ENCODE results near the gene RHOF. TPM values are rescaled to one million over a fixed set of nuclear protein-coding genes. Genes with fewer than 3 reads are reported as not detected.

The RHOF gene
- polyA plus RNA-seq, 1 of the 3 experiments (the other 2 are of a cell fraction) = 5.0 TPM

DNA sequence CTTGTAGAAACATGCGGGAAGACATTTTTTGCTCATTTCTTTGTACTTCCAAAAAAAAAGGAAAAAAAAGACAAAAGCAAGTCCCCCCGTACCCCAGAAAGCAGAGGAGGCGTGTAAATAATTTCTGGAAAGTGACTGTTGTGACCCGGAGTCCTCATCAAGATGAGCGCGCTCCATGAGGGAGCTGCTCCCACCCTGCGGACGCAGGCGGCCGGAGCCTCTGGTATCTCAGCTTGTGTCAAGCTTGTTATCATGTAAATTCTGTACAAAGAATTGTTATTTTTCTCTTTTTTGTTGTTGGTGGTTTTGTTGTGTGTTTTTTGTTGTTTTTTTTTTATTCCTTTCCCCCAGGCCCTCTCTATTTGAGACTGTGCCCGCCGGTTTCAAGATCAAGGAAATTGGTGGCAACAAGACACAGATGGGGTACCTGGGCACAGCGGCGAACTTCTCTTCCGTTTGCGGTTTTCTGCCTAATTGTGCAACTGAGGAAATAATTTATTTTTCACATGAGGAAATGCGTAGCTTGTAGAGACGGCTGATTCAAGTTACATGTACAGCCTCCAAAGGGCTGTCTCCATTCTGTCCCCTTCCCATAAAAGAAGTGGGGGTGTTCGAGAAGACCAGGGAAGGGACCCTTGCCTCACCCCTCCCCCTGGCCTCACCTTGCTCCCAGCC lies 38.2 kb upstream of the RHOF start:
- Histone ChIP-seq H3K4me2 (no peak overlapping the region), H3K9ac (no peak overlapping the region), H3K9me2 (no peaks in the 10 kb centered on the region), H3K27ac (ENCODE audit: low read depth in 2 of 2, low read length in 1 of 2) (no peak overlapping the region), H3F3A (replicated peaks; ENCODE audit: insufficient read depth) (peaks cover 22% of the 10 kb centered on the region), H3K36me3 (replicated peaks in 1 of 2; ENCODE audit: control insufficient read depth in 1 of 2, insufficient read depth in 2 of 2, low read length in 1 of 2) (peaks cover 13 to 39% of the 10 kb centered on the region in 2 experiments), H3K4me3 (ENCODE audit: low read depth in 2 of 2, low read length in 1 of 2) (no peak overlapping the region), H3K79me2 (ENCODE audit: insufficient read depth) (no peaks in the 10 kb centered on the region), H3K4me1 (ENCODE audit: control insufficient read depth in 1 of 2, insufficient read depth in 2 of 2, low read depth in 1 of 2, low read length in 1 of 2) (peaks cover 0 to 4% of the 10 kb centered on the region in 2 experiments; a peak in 1 of 4 replicates), H3K27me3 (ENCODE audit: insufficient read depth) (no peaks in the 10 kb centered on the region), H2AFZ (ENCODE audit: low read depth) (no peak overlapping the region), H3K9me3 (no peaks in the 10 kb centered on the region), H4K20me1 (ENCODE audit: insufficient read depth) (no peaks in the 10 kb centered on the region)
- no peak for DNase-seq
- ChIA-PET CTCF (interaction anchor here (2.1 kb wide), 1 partner anchor 37 kb away, joined by 9 read pairs; the partner anchor contains the start of gene RHOF), POLR2A (no interaction called here)
- TF ChIP-seq FOXM1 (IDR thresholded peaks at IDR 0.05; ENCODE audit: low read depth) (no peak), RXRA (IDR thresholded peaks at IDR 0.05; ENCODE audit: borderline replicate concordance, low read depth) (no peak), YY1 (IDR thresholded peaks at IDR 0.05; ENCODE audit: low read depth) (no peak), RCOR1 (IDR thresholded peaks at IDR 0.05; ENCODE audit: low read length) (no peak), RFX5 (IDR thresholded peaks at IDR 0.05; ENCODE audit: low read length) (no peak), NRF1 (IDR thresholded peaks at IDR 0.05; ENCODE audit: low read depth, low read length) (no peak), MEF2A (IDR thresholded peaks at IDR 0.05; ENCODE audit: borderline replicate concordance, low read depth) (no peak), MXI1 (IDR thresholded peaks at IDR 0.05; ENCODE audit: low read depth, low read length) (no peak), SMC3 (IDR thresholded peaks at IDR 0.05; ENCODE audit: low read depth, low read length) (no peak), TCF12 (IDR thresholded peaks at IDR 0.05) (no peak)
- TF ChIP-seq, protein P1, sequence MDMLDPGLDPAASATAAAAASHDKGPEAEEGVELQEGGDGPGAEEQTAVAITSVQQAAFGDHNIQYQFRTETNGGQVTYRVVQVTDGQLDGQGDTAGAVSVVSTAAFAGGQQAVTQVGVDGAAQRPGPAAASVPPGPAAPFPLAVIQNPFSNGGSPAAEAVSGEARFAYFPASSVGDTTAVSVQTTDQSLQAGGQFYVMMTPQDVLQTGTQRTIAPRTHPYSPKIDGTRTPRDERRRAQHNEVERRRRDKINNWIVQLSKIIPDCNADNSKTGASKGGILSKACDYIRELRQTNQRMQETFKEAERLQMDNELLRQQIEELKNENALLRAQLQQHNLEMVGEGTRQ (IDR thresholded peaks at IDR 0.05; ENCODE audit: borderline replicate concordance, low read depth, low read length) = no peak
- TF ChIP-seq, protein P2, sequence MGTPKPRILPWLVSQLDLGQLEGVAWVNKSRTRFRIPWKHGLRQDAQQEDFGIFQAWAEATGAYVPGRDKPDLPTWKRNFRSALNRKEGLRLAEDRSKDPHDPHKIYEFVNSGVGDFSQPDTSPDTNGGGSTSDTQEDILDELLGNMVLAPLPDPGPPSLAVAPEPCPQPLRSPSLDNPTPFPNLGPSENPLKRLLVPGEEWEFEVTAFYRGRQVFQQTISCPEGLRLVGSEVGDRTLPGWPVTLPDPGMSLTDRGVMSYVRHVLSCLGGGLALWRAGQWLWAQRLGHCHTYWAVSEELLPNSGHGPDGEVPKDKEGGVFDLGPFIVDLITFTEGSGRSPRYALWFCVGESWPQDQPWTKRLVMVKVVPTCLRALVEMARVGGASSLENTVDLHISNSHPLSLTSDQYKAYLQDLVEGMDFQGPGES (IDR thresholded peaks at IDR 0.05; ENCODE audit: low read depth, low read length) = no peak
- TF ChIP-seq, protein P3, sequence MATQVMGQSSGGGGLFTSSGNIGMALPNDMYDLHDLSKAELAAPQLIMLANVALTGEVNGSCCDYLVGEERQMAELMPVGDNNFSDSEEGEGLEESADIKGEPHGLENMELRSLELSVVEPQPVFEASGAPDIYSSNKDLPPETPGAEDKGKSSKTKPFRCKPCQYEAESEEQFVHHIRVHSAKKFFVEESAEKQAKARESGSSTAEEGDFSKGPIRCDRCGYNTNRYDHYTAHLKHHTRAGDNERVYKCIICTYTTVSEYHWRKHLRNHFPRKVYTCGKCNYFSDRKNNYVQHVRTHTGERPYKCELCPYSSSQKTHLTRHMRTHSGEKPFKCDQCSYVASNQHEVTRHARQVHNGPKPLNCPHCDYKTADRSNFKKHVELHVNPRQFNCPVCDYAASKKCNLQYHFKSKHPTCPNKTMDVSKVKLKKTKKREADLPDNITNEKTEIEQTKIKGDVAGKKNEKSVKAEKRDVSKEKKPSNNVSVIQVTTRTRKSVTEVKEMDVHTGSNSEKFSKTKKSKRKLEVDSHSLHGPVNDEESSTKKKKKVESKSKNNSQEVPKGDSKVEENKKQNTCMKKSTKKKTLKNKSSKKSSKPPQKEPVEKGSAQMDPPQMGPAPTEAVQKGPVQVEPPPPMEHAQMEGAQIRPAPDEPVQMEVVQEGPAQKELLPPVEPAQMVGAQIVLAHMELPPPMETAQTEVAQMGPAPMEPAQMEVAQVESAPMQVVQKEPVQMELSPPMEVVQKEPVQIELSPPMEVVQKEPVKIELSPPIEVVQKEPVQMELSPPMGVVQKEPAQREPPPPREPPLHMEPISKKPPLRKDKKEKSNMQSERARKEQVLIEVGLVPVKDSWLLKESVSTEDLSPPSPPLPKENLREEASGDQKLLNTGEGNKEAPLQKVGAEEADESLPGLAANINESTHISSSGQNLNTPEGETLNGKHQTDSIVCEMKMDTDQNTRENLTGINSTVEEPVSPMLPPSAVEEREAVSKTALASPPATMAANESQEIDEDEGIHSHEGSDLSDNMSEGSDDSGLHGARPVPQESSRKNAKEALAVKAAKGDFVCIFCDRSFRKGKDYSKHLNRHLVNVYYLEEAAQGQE (IDR thresholded peaks at IDR 0.05; ENCODE audit: low read depth, low read length) = no peak
- 97% methylated on average over 19 of the region's 19 CpGs for WGBS (ENCODE audit: low lambda C conversion rate)

All from SK-N-SH (cell line).